Liver (tissue), 9 donors: ENCODE data around the gene UGT1A8. TPM values are rescaled to one million over a fixed set of nuclear protein-coding genes. Genes with fewer than 3 reads are reported as not detected.

Experiments used
- DNase-seq: peaks from one replicate; pipeline ENCODE4 v3.0.0-alpha.2; 2017; ENCODE audit warnings: low spot score
- H3K27ac ChIP-seq, 2 donors: one replicate each; pipeline ENCODE4 v1.7.0; 2013; ENCODE audit warnings: inconsistent platforms in 2 of 2, low read length in 2 of 2, control low read depth in 1 of 2, low read depth in 1 of 2, mild to moderate bottlenecking in 1 of 2
- H3K27me3 ChIP-seq, 4 donors: one replicate each; pipeline versions ENCODE4 v1.6.1 to v1.7.0; 2013; ENCODE audit warnings: low read length in 3 of 4, inconsistent platforms in 1 of 4, mild to moderate bottlenecking in 1 of 4, moderate library complexity in 1 of 4; ENCODE audit not compliant: control insufficient read depth in 4 of 4, insufficient read depth in 4 of 4
- H3K36me3 ChIP-seq, 4 donors: one replicate each; pipeline versions ENCODE4 v1.6.1 to v1.7.0; 2013; ENCODE audit warnings: low read length in 3 of 4, mild to moderate bottlenecking in 3 of 4, low read depth in 1 of 4, moderate library complexity in 1 of 4; ENCODE audit not compliant: control insufficient read depth in 4 of 4, insufficient read depth in 3 of 4
- H3K4me1 ChIP-seq, 4 donors: one replicate each; pipeline versions ENCODE4 v1.6.1 to v1.7.0; 2013; ENCODE audit warnings: low read length in 3 of 4, mild to moderate bottlenecking in 3 of 4, moderate library complexity in 1 of 4; ENCODE audit not compliant: control insufficient read depth in 4 of 4, insufficient read depth in 4 of 4
- H3K4me3 ChIP-seq, 3 donors: one replicate each; pipeline versions ENCODE4 v1.6.1 to v1.7.0; 2013; ENCODE audit warnings: low read length in 3 of 3, control low read depth in 1 of 3, low read depth in 1 of 3, mild to moderate bottlenecking in 1 of 3
- H3K9ac ChIP-seq, 2 donors: one replicate each; pipeline ENCODE4 v1.7.0; 2013; ENCODE audit warnings: low read length in 2 of 2, mild to moderate bottlenecking in 2 of 2, moderate library complexity in 2 of 2, control low read depth in 1 of 2, low read depth in 1 of 2
- H3K9me3 ChIP-seq, 4 donors: one replicate each; pipeline versions ENCODE4 v1.6.1 to v1.7.0; 2013; ENCODE audit warnings: low read length in 3 of 4; ENCODE audit not compliant: control insufficient read depth in 4 of 4
- ATF3 ChIP-seq: IDR thresholded peaks from 2 replicates; pipeline ENCODE4 v1.6.1; 2016; ENCODE audit warnings: antibody characterized with exemption
- CTCF ChIP-seq: fragments of 150-350 bp; IDR thresholded peaks from 2 replicates; pipeline ENCODE4 v1.5.1; 2017; ENCODE audit warnings: improper control_type of control experiment, low read depth, low read length; ENCODE audit not compliant: missing input control
- EGR1 ChIP-seq, 2 donors: IDR thresholded peaks; 2 replicates each; pipeline ENCODE4 v1.6.1; 2016 to 2018; ENCODE audit warnings: antibody characterized with exemption in 2 of 2, low read depth in 2 of 2
- FOXA1 ChIP-seq: IDR thresholded peaks from 2 replicates; pipeline ENCODE4 v1.6.1; 2016; ENCODE audit warnings: antibody characterized with exemption
- FOXA2 ChIP-seq: IDR thresholded peaks from 2 replicates; pipeline ENCODE4 v1.6.1; 2016; ENCODE audit warnings: antibody characterized with exemption
- GABPA ChIP-seq, 2 donors: IDR thresholded peaks in 1 of 2; conservative IDR thresholded peaks in 1 of 2; 2 replicates each; pipeline ENCODE4 v1.6.1; 2016; ENCODE audit warnings: antibody characterized with exemption in 2 of 2, mild to moderate bottlenecking in 1 of 2, moderate library complexity in 1 of 2
- HNF4A ChIP-seq, 2 donors: conservative IDR thresholded peaks; 2 replicates each; pipeline ENCODE4 v1.6.1; 2016; ENCODE audit warnings: antibody characterized with exemption in 2 of 2, mild to moderate bottlenecking in 2 of 2
- HNF4G ChIP-seq: IDR thresholded peaks from 2 replicates; pipeline ENCODE4 v1.6.1; 2016; ENCODE audit warnings: antibody characterized with exemption
- MAX ChIP-seq: IDR thresholded peaks from 2 replicates; pipeline ENCODE4 v1.6.1; 2016; ENCODE audit warnings: antibody characterized with exemption
- RAD21 ChIP-seq, 2 donors: IDR thresholded peaks; 2 replicates each; pipeline ENCODE4 v1.6.1; 2016; ENCODE audit warnings: antibody characterized with exemption in 2 of 2, mild to moderate bottlenecking in 2 of 2
- RXRA ChIP-seq, 2 donors: IDR thresholded peaks; 2 replicates each; pipeline ENCODE4 v1.6.1; 2017 to 2018; ENCODE audit warnings: antibody characterized with exemption in 2 of 2, mild to moderate bottlenecking in 1 of 2
- SP1 ChIP-seq: IDR thresholded peaks from 2 replicates; pipeline ENCODE4 v1.6.1; 2018; ENCODE audit warnings: antibody characterized with exemption, mild to moderate bottlenecking
- TAF1 ChIP-seq: conservative IDR thresholded peaks from 2 replicates; pipeline ENCODE4 v1.6.1; 2016; ENCODE audit warnings: antibody characterized with exemption, mild to moderate bottlenecking
- YY1 ChIP-seq: IDR thresholded peaks from 2 replicates; pipeline ENCODE4 v1.6.1; 2016; ENCODE audit warnings: antibody characterized with exemption, mild to moderate bottlenecking
- ZBTB33 ChIP-seq: IDR thresholded peaks from 2 replicates; pipeline ENCODE4 v1.6.1; 2016; ENCODE audit warnings: antibody characterized with exemption
- WGBS: extraction: QIAGEN DNeasy Blood & Tissue Kit; methylation state at CpG from one replicate; pipeline ENCODE4 v1.1.7; 2013; 5-methylcytosine and 5-hydroxymethylcytosine counted together
- polyA plus RNA-seq, 2 donors: library from polyadenylated mRNA; stranded (reverse) in 1 of 2; unstranded in 1 of 2; fragments of 200-250 nt in 1 of 2; fragments of >200 nt in 1 of 2; fragmentation: Nextera tagmentation in 1 of 2; extraction: Ambion mirVana in 1 of 2; gene quantifications; one replicate each; pipeline versions ENCODE4 v1.2.1 to v1.2.3, GENCODE V29; 2013 to 2015
- total RNA-seq, 2 donors: library from RNA; depleted of rRNA; stranded (reverse); fragments of >200 nt; gene quantifications; one replicate each; pipeline ENCODE4 v1.2.3, GENCODE V29; 2014
- donor health status: healthy.
- donor health status: healthy.
- donor health status: healthy.
- donor health status: healthy.
- donor health status: healthy.

UGT1A8 gene
- total and polyA plus RNA-seq, 4 donors, result 0.17 to 0.51 (median 0.48) TPM; not detected in 1

GRCh38 chr2:233600386-233600785 lies 17.0 kb upstream of the UGT1A8 start:
- H3K4me3 ChIP-seq, result no peak overlapping the region
- no peak for TF ChIP-seq FOXA1
- no peak for TF ChIP-seq HNF4G
- no peak overlapping the region for H3K27ac ChIP-seq
- H3K4me1 ChIP-seq, result peaks cover 0 to 26% (median 17%) of the 10 kb centered on the region in 4 donors
- no peaks in the 10 kb centered on the region for H3K36me3 ChIP-seq
- no peak for DNase-seq
- H3K9me3 ChIP-seq, result no peaks in the 10 kb centered on the region
- H3K9ac ChIP-seq, result no peak overlapping the region
- 87% methylated on average over 2 of the region's 2 CpGs for WGBS
- no peaks in the 10 kb centered on the region for H3K27me3 ChIP-seq

GRCh38 chr2:233602076-233602475 lies 15.4 kb upstream of the UGT1A8 start:
- H3K4me1 ChIP-seq, result peaks cover 0 to 26% (median 17%) of the 10 kb centered on the region in 4 donors
- no peaks in the 10 kb centered on the region for H3K36me3 ChIP-seq
- TF ChIP-seq SP1, result no peak
- no peak for TF ChIP-seq TAF1
- no peak for TF ChIP-seq EGR1 (IDR thresholded peaks at IDR 0.05; ENCODE audit: low read depth in 2 of 2)
- TF ChIP-seq FOXA2, result no peak
- TF ChIP-seq RAD21 (IDR thresholded peaks at IDR 0.05), result no peak
- no peak for TF ChIP-seq CTCF
- TF ChIP-seq ATF3, result no peak
- no peak for TF ChIP-seq RXRA (IDR thresholded peaks at IDR 0.05)
- no peak for TF ChIP-seq GABPA (IDR thresholded peaks at IDR 0.05 in 1 of 2, conservative IDR thresholded peaks at IDR 0.05 in 1 of 2)
- TF ChIP-seq FOXA1, result no peak
- TF ChIP-seq HNF4A (conservative IDR thresholded peaks at IDR 0.05), result no peak
- TF ChIP-seq ZBTB33, result no peak
- DNase-seq, result no peak
- H3K27ac ChIP-seq, result no peak overlapping the region
- no peaks in the 10 kb centered on the region for H3K9me3 ChIP-seq
- no peak overlapping the region for H3K9ac ChIP-seq
- WGBS, result 94% methylated on average over 1 of the region's 1 CpG
- H3K4me3 ChIP-seq, result no peak overlapping the region
- H3K27me3 ChIP-seq, result no peaks in the 10 kb centered on the region

GRCh38 chr2:233603520-233603919 lies 13.9 kb upstream of the UGT1A8 start:
- Histone ChIP-seq H3K4me1 (peaks cover 0 to 33% (median 21%) of the 10 kb centered on the region in 4 donors), H3K27me3 (no peaks in the 10 kb centered on the region), H3K27ac (peak overlapping the region; percentile 36 to 64), H3K36me3 (no peaks in the 10 kb centered on the region), H3K4me3 (no peak overlapping the region), H3K9me3 (no peaks in the 10 kb centered on the region), H3K9ac (no peak overlapping the region)
- no peak for DNase-seq
- peak in 1 of 2 donors; percentile 41 for TF ChIP-seq RAD21 (IDR thresholded peaks at IDR 0.05)
- TF ChIP-seq FOXA2, result no peak
- peak; percentile 95 for TF ChIP-seq HNF4A (conservative IDR thresholded peaks at IDR 0.05)
- TF ChIP-seq FOXA1, result no peak
- TF ChIP-seq YY1, result peak; percentile 48
- peak; percentile 22 for TF ChIP-seq MAX
- peak in 1 of 2 donors; percentile 13 for TF ChIP-seq GABPA (IDR thresholded peaks at IDR 0.05 in 1 of 2, conservative IDR thresholded peaks at IDR 0.05 in 1 of 2)
- peak; percentile 82 for TF ChIP-seq HNF4G
- TF ChIP-seq SP1, result peak; percentile 94
- TF ChIP-seq RXRA (IDR thresholded peaks at IDR 0.05), result peak; percentile 94 to 97
- WGBS, result 34% methylated on average over 4 of the region's 4 CpGs
